GM19239 (cell line): ENCODE measurements around the gene NEK6.

Experiments
- DNase-seq: peaks from one replicate; pipeline ENCODE4 v3.0.0; 2011; ENCODE audit warnings: low spot score; ENCODE audit not compliant: insufficient read length
- FAIRE-seq: peaks from 2 replicates; lab custom pipeline; 2011; peaks lifted over from hg19 to GRCh38; lab: Jason Lieb, UNC

NEK6 gene

GRCh38 chr9:124332361-124333202 lies 74.8 kb downstream of the NEK6 start:
- no peak for FAIRE-seq
- no peak for DNase-seq

GRCh38 chr9:124333203-124333579 lies 75.4 kb downstream of the NEK6 start:
- FAIRE-seq, result no peak
- no peak for DNase-seq

- no peak for DNase-seq
- no peak for FAIRE-seq
Observed at GRCh38 chr9:124334568-124335319, 77.0 kb downstream of the NEK6 start.

- FAIRE-seq, result no peak
Observed at GRCh38 chr9:124335320-124335707, 77.6 kb downstream of the NEK6 start.

GRCh38 chr9:124337562-124337961 lies 79.8 kb downstream of the NEK6 start:
- no peak for FAIRE-seq
- DNase-seq, result no peak

More at GRCh38 chr9:124335320-124335707, 77.6 kb downstream of the NEK6 start:
- DNase-seq, result no peak

- FAIRE-seq (no peak), DNase-seq (no peak)
Observed at GRCh38 chr9:124339603-124340146, 81.9 kb downstream of the NEK6 start.

- DNase-seq, result no peak
- no peak for FAIRE-seq
Observed at GRCh38 chr9:124340219-124341069, 82.7 kb downstream of the NEK6 start.

GRCh38 chr9:124341455-124342170 lies 83.9 kb downstream of the NEK6 start:
- no peak for DNase-seq
- no peak for FAIRE-seq

GRCh38 chr9:124342402-124342775 lies 84.6 kb downstream of the NEK6 start:
- no peak for FAIRE-seq
- DNase-seq, result no peak

- no peak for FAIRE-seq
- DNase-seq, result no peak
Observed at GRCh38 chr9:124342776-124343485, 85.2 kb downstream of the NEK6 start.

- no peak for FAIRE-seq
- DNase-seq, result no peak
Observed at GRCh38 chr9:124343533-124344290, 86.0 kb downstream of the NEK6 start.

- FAIRE-seq (no peak), DNase-seq (no peak)
Observed at GRCh38 chr9:124344291-124345050, 86.7 kb downstream of the NEK6 start.

GRCh38 chr9:124345063-124345462 lies 87.3 kb downstream of the NEK6 start:
- DNase-seq, result no peak
- no peak for FAIRE-seq

- FAIRE-seq (no peak), DNase-seq (no peak)
Observed at GRCh38 chr9:124345751-124346281, 88.1 kb downstream of the NEK6 start.

- FAIRE-seq (no peak), DNase-seq (no peak)
Observed at GRCh38 chr9:124346347-124347163, 88.8 kb downstream of the NEK6 start.

GRCh38 chr9:124347206-124347967 lies 89.6 kb downstream of the NEK6 start:
- DNase-seq (no peak), FAIRE-seq (no peak)
